GM12878 (cell line): Measurements from ENCODE around the gene OR8K5.

ENCODE experiments used
- CUX1 ChIP-seq: IDR thresholded peaks from 2 replicates; pipeline ENCODE4 v1.6.1; 2012; ENCODE audit warnings: improper control_type of control experiment, low read depth, low read length; ENCODE audit not compliant: insufficient replicate concordance
- ETV6 ChIP-seq, 2 experiments: fragments of 450-650 bp in 1 of 2; IDR thresholded peaks in 1 of 2; conservative IDR thresholded peaks in 1 of 2; 2 replicates each; pipeline ENCODE4 v1.6.1; 2014; ENCODE audit warnings: antibody characterized with exemption in 1 of 2, borderline replicate concordance in 1 of 2, low read depth in 1 of 2, mild to moderate bottlenecking in 1 of 2, moderate library complexity in 1 of 2
- FOS ChIP-seq: IDR thresholded peaks from 3 replicates; pipeline ENCODE4 v1.6.1; 2011; ENCODE audit warnings: borderline replicate concordance; ENCODE audit not compliant: insufficient read length; ENCODE audit errors: extremely low read depth
- FOXM1 ChIP-seq: IDR thresholded peaks from 2 replicates; pipeline ENCODE4 v1.6.1; 2012; ENCODE audit warnings: low read depth, mild to moderate bottlenecking, inconsistent platforms, low read length, moderate library complexity
- NBN ChIP-seq: fragments of 450-650 bp; IDR thresholded peaks from 2 replicates; pipeline ENCODE4 v1.6.1; 2016
- POLR2A ChIP-seq: IDR thresholded peaks from 2 replicates; pipeline ENCODE4 v1.6.1; 2011; ENCODE audit warnings: low read depth, mild to moderate bottlenecking, low read length
- TCF12 ChIP-seq: IDR thresholded peaks from 2 replicates; pipeline ENCODE4 v1.6.1; 2011; ENCODE audit warnings: low read depth, mild to moderate bottlenecking, low read length
- TF ChIP-seq, protein P1 (sequence below), 3 experiments: IDR thresholded peaks in 2 of 3; conservative IDR thresholded peaks in 1 of 3; 2 replicates each; pipeline ENCODE4 v1.5.1; 2011; ENCODE audit warnings: low read depth in 3 of 3, low read length in 3 of 3, mild to moderate bottlenecking in 3 of 3, control low read depth in 2 of 3, moderate library complexity in 2 of 3, inconsistent platforms in 1 of 3, mixed read lengths in 1 of 3; ENCODE audit not compliant: control insufficient read depth in 2 of 3, insufficient read depth in 1 of 3; ENCODE audit errors: extremely low read depth in 1 of 3

DNA sequence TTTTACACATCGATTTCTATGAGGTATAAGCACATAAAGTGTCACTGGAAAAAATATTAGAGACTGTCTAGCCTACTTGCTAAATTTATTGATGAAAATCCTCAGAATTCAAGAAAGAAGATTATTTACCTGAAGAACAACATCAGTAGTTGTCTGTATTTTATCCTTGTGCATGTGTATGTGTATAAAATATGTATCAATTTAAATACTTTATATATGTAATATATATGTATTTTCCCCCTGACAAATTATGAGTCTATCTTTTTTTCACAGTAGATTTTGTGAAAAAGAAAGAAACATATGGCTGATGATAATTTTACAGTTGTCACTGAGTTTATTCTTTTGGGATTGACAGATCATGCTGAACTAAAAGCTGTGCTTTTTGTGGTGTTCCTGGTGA lies 16.2 kb upstream of the OR8K5 start, which contains the start of gene OR5J2:
- TF ChIP-seq CUX1: no peak
- TF ChIP-seq, protein P1, sequence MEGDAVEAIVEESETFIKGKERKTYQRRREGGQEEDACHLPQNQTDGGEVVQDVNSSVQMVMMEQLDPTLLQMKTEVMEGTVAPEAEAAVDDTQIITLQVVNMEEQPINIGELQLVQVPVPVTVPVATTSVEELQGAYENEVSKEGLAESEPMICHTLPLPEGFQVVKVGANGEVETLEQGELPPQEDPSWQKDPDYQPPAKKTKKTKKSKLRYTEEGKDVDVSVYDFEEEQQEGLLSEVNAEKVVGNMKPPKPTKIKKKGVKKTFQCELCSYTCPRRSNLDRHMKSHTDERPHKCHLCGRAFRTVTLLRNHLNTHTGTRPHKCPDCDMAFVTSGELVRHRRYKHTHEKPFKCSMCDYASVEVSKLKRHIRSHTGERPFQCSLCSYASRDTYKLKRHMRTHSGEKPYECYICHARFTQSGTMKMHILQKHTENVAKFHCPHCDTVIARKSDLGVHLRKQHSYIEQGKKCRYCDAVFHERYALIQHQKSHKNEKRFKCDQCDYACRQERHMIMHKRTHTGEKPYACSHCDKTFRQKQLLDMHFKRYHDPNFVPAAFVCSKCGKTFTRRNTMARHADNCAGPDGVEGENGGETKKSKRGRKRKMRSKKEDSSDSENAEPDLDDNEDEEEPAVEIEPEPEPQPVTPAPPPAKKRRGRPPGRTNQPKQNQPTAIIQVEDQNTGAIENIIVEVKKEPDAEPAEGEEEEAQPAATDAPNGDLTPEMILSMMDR (IDR thresholded peaks at IDR 0.05 in 2 of 3, conservative IDR thresholded peaks at IDR 0.05 in 1 of 3; ENCODE audit: control insufficient read depth in 2 of 3, extremely low read depth in 1 of 3, insufficient read depth in 1 of 3, low read depth in 3 of 3, low read length in 3 of 3): no peak
- TF ChIP-seq POLR2A: no peak
- TF ChIP-seq NBN: no peak
- TF ChIP-seq FOXM1: no peak
- no peak for TF ChIP-seq TCF12
- TF ChIP-seq FOS: no peak
- TF ChIP-seq ETV6 (conservative IDR thresholded peaks at IDR 0.05 in 1 of 2, IDR thresholded peaks at IDR 0.05 in 1 of 2; ENCODE audit: borderline replicate concordance in 1 of 2, low read depth in 1 of 2): no peak
